Skeletal muscle satellite cell (primary cell): Measurements from ENCODE around the gene RIPOR3.

Experiments
- H3K27me3 ChIP-seq: 2 replicates; pipeline ENCODE4 v1.7.0; 2013; ENCODE audit warnings: low read length; ENCODE audit not compliant: control insufficient read depth, insufficient read depth
- H3K36me3 ChIP-seq: 2 replicates; pipeline ENCODE4 v1.7.0; 2013; ENCODE audit warnings: mild to moderate bottlenecking, control low read depth, low read length; ENCODE audit not compliant: insufficient read depth
- H3K4me1 ChIP-seq: 2 replicates; pipeline ENCODE4 v1.7.0; 2013; ENCODE audit warnings: low read length; ENCODE audit not compliant: control insufficient read depth, insufficient read depth
- H3K4me2 ChIP-seq: 2 replicates; pipeline ENCODE4 v1.7.0; 2013; ENCODE audit warnings: mild to moderate bottlenecking, low read length
- H3K4me3 ChIP-seq: 2 replicates; pipeline ENCODE4 v1.7.0; 2013; ENCODE audit warnings: low read length
- H3K9ac ChIP-seq: 2 replicates; pipeline ENCODE4 v1.7.0; 2013; ENCODE audit warnings: mild to moderate bottlenecking, low read depth, low read length, moderate library complexity
- H3K9me3 ChIP-seq: replicated peaks from 2 replicates; pipeline ENCODE4 v1.7.0; 2013; ENCODE audit warnings: mild to moderate bottlenecking, control low read depth, low read length

The RIPOR3 gene

GRCh38 chr20:50583442-50584150 lies 107.7 kb downstream of the RIPOR3 start:
- Histone ChIP-seq H3K27me3 (no peaks in the 10 kb centered on the region), H3K9ac (no peak overlapping the region), H3K4me3 (no peak overlapping the region), H3K4me2 (no peak overlapping the region), H3K4me1 (no peaks in the 10 kb centered on the region), H3K9me3 (no peaks in the 10 kb centered on the region), H3K36me3 (peaks cover 82% of the 10 kb centered on the region)

GRCh38 chr20:50582591-50583234 lies 108.6 kb downstream of the RIPOR3 start:
- Histone ChIP-seq H3K4me1 (no peaks in the 10 kb centered on the region), H3K36me3 (peaks cover 84% of the 10 kb centered on the region), H3K27me3 (no peaks in the 10 kb centered on the region), H3K9me3 (no peaks in the 10 kb centered on the region), H3K4me3 (no peak overlapping the region), H3K4me2 (no peak overlapping the region), H3K9ac (no peak overlapping the region)

- Histone ChIP-seq H3K9me3 (no peaks in the 10 kb centered on the region), H3K27me3 (no peaks in the 10 kb centered on the region), H3K4me3 (no peak overlapping the region), H3K4me1 (no peaks in the 10 kb centered on the region), H3K36me3 (peaks cover 82% of the 10 kb centered on the region), H3K4me2 (no peak overlapping the region), H3K9ac (no peak overlapping the region)
Measured at GRCh38 chr20:50582092-50582491, 109.2 kb downstream of the RIPOR3 start.

GRCh38 chr20:50580842-50581544 lies 110.3 kb downstream of the RIPOR3 start:
- Histone ChIP-seq H3K9ac (no peak overlapping the region), H3K4me3 (no peak overlapping the region), H3K4me2 (no peak overlapping the region), H3K36me3 (peaks cover 72% of the 10 kb centered on the region), H3K27me3 (no peaks in the 10 kb centered on the region), H3K9me3 (no peaks in the 10 kb centered on the region), H3K4me1 (no peaks in the 10 kb centered on the region)

GRCh38 chr20:50580016-50580747 lies 111.2 kb downstream of the RIPOR3 start:
- Histone ChIP-seq H3K4me3 (no peak overlapping the region), H3K9ac (no peak overlapping the region), H3K36me3 (peaks cover 72% of the 10 kb centered on the region), H3K4me2 (no peak overlapping the region), H3K27me3 (no peaks in the 10 kb centered on the region), H3K4me1 (no peaks in the 10 kb centered on the region), H3K9me3 (no peaks in the 10 kb centered on the region)

DNA sequence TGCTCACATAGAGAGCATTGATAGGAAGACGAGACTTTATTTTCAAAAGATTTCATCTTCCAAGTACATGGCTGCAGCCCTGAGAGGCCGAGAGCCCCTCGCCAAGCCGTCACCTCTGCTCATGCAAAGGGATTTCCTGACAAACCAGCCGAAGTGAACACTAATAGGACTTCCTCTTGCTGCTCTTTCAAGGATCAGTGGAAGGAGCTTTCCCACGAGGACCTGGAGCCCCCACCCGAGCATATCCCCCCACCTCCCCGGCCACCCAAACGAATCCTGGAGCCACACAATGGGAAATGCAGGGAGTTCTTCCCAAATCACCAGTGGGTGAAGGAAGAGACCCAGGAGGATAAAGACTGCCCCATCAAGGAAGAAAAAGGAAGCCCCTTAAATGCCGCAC lies 111.8 kb downstream of the RIPOR3 start:
- Histone ChIP-seq H3K36me3 (peaks cover 79% of the 10 kb centered on the region), H3K27me3 (no peaks in the 10 kb centered on the region), H3K4me2 (no peak overlapping the region), H3K4me3 (no peak overlapping the region), H3K9me3 (no peaks in the 10 kb centered on the region), H3K4me1 (no peaks in the 10 kb centered on the region), H3K9ac (no peak overlapping the region)

DNA sequence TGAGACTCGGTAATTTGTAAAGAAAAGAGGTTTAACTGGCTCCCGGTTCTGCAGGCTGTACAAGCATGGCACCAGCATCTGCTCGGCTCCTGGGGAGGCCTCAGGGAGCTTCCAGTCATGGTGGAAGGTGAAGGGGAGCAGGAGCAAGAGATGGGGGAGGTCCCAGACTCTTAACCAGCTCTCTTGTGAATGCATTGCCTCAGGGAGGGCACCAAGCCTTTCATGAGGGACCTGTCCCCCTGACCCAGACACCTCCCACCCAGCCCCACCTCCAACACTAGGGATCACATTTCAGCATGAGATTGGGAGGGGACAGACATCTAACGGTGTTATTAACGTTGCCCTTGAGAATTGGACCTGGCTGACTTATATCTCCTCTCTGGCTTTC lies 112.6 kb downstream of the RIPOR3 start:
- Histone ChIP-seq H3K9ac (no peak overlapping the region), H3K4me3 (no peak overlapping the region), H3K27me3 (no peaks in the 10 kb centered on the region), H3K36me3 (peaks cover 79% of the 10 kb centered on the region), H3K4me1 (no peaks in the 10 kb centered on the region), H3K4me2 (no peak overlapping the region), H3K9me3 (no peaks in the 10 kb centered on the region)

DNA sequence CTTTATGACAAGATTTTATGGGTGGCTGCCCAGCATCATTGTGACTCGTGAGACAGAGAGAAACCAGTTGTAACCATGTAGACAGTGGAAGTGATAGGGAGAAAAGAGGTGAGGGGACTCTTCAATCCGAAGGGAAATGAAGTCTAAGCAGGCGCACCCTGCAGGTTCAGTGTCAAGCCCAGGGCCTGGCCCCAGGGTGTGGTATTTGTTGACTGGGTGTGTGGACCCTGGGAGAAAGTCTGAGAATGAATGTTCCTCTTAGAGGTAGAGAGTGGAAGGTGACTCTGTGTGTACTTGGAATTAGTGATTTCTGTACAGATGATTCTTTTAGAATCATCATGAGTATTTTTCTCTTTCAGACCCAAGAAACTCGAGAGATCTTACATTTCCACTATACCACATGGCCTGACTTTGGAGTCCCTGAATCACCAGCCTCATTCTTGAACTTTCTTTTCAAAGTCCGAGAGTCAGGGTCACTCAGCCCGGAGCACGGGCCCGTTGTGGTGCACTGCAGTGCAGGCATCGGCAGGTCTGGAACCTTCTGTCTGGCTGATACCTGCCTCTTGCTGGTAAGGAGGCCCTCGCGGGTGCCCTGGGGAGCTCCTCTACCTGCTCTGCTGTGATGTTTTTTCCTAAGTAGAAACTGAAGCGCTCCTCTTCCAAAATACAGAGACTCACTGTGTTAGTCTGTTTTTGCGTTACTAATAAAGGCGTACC lies 113.1 kb downstream of the RIPOR3 start:
- no peaks in the 10 kb centered on the region for H3K9me3 ChIP-seq
- H3K4me1 ChIP-seq = peaks cover 4% of the 10 kb centered on the region
- peaks cover 74% of the 10 kb centered on the region for H3K36me3 ChIP-seq
- no peak overlapping the region for H3K9ac ChIP-seq
- H3K4me2 ChIP-seq = no peak overlapping the region
- H3K4me3 ChIP-seq = no peak overlapping the region
- no peaks in the 10 kb centered on the region for H3K27me3 ChIP-seq

DNA sequence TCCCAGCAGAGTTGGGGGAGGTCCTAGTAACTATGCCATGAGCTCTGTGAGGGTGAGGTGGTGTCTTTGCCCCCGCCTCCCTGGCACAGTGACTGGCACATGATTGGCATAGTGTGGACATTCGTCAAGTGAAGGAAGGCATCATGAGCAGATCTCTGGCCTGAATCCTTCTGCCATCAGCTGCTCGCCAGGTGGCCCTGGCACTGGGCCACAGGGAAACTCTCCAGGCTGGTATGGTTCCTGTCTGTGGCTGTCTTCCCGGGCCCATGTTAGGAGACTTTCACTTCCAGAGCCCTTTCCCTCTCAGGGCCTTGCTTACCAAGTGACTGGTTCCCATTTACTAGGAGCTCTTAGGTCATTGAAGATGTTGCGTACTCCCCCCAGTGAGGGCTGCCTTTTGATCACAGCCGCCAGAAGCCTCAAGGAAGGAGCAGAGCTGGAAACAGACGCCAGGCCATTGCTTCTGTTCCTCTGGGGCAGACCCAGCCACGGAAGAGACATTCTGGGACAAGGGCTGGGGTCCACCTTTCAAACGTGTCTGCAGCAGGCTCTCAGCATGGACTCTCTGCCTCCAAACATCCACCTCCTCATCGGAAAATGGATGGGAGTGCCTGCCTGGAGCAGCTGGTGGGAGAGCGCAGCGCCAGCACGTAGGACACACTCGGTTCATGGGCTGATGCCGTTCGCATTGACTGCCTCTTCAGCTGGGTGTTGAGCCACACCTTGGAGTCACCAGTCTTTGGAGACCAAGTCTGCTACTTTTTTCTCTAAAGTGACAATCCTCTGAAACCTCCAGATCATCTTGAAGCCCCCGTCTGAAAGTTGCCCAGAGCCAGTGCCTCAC lies 113.9 kb downstream of the RIPOR3 start:
- H3K4me3 ChIP-seq = no peak overlapping the region
- H3K4me1 ChIP-seq = peaks cover 12% of the 10 kb centered on the region
- peaks cover 69% of the 10 kb centered on the region for H3K36me3 ChIP-seq
- no peak overlapping the region for H3K9ac ChIP-seq
- no peak overlapping the region for H3K4me2 ChIP-seq
- no peaks in the 10 kb centered on the region for H3K27me3 ChIP-seq
- no peaks in the 10 kb centered on the region for H3K9me3 ChIP-seq

DNA sequence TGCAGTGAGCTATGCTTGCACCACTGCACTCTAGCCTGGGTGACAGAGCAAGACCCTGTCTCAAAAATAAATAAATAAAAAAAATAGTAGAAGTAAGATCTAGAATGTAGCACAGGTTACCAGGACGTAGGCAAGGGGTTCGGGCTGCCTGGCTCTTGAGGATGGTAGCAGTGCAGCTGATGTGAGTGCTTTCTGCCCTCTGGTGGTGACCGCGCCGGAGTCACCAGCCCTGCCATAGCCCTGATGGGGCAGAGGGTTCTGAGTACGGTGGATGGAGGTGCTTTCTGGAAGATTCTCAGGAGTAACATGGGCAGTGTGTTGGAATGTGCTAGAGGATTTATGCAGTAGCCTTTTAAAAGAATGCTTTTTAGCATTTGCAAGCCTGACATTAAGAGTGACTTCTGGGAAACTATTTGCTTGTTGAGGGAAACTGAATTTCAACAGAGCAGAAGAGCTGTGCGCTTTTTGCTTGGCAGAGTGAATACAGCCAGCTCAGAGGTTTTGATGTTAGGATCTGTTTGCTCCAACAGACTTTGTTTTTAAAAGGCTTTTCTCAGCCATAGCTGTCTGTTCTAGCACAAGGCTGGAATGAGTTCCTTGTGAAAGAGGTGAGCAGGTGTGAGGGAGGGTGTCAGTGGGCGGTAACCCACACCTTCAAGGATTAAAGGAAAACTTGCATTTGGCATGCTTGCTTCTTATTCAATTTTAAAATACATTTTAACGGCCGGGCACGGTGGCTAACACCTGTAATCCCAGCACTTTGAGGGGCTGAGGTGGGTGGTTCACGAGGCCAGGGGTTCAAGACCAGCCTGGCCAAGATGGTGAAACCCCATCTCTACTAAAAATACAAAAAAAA lies 115.2 kb downstream of the RIPOR3 start:
- no peak overlapping the region for H3K9ac ChIP-seq
- H3K4me3 ChIP-seq = no peak overlapping the region
- no peaks in the 10 kb centered on the region for H3K27me3 ChIP-seq
- peaks cover 70% of the 10 kb centered on the region for H3K36me3 ChIP-seq
- no peaks in the 10 kb centered on the region for H3K9me3 ChIP-seq
- no peak overlapping the region for H3K4me2 ChIP-seq
- H3K4me1 ChIP-seq = peaks cover 17% of the 10 kb centered on the region
